ENCODE measurements around the gene GPBAR1.

GPBAR1 gene

DNA sequence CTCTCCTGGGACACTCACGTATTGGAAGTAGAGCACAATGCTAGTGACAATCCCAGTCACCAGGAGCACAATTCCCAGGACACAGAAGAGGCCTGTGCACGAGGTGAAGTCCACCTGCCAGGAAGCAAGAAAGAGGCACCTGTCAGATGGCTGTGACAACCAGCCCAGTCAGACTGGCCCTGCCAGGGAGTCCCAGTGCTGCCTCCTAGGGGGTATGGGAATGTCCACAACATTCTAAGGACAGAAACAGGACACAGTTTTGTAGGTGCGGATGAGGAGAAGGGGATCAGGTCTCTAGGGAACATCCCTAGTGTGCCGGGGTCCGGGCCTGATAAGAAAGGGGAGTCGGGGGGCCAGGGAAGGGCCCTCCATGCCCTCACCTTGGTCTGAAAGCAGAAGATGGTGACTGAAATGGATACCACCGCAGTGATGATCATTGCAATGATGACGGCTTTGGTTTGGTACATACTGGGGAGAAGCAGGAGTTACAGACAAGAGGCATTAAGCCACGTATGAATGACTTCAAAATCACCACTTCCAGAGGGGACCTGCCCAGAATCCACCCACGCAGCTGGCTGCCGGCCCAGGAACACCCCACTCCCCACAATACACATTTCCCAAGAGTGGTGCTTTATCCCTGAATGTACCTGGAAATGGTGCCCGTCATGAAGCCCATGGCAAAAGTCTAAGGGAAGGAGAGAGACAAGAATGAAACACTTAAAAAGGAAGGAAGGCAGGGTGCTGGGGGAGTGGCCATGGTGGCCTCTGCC is 16.4 kb downstream of the GPBAR1 start:
- Histone ChIP-seq H3K9me3 (ENCODE audit: control insufficient read depth in 2 of 2, low read length in 2 of 2) (no peaks in the 10 kb centered on the region), H3K36me3 (ENCODE audit: control insufficient read depth in 2 of 2, insufficient read depth in 2 of 2, low read length in 2 of 2) (peaks cover 68% of the 10 kb centered on the region in 2 donors), H3K27ac (ENCODE audit: low read length) (peak overlapping the region; percentile 24), H3K4me3 (ENCODE audit: low read length in 2 of 2) (no peak overlapping the region), H3K27me3 (ENCODE audit: control insufficient read depth in 1 of 2, insufficient read depth in 2 of 2, low read length in 2 of 2) (no peaks in the 10 kb centered on the region), H3K9ac (ENCODE audit: low read length in 2 of 2) (no peak overlapping the region), H3K4me1 (ENCODE audit: control insufficient read depth, insufficient read depth, low read length) (peaks cover 35% of the 10 kb centered on the region)

DNA sequence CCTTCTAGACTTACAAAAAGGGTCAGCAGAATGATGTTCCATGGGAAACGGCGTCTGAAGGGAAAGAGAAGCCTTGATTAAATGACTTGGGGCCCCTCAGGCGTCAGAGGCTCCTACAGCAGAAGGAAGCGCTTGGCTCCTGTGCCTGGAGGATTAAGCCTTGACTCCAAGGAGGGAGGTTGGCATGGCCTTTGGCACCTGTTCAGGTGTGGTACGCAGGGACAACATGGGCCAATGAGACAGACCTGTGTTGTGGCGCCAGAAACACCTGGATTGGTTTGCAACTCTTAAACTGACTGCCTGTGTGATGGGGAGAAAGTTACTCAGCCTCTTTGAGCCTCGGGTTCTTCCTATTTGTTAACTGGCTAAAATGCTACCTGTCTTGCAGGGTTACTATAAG is 17.1 kb downstream of the GPBAR1 start:
- no peak overlapping the region for H3K4me3 ChIP-seq (ENCODE audit: low read length in 2 of 2)
- no peak overlapping the region for H3K27ac ChIP-seq (ENCODE audit: low read length)
- H3K27me3 ChIP-seq (ENCODE audit: control insufficient read depth in 1 of 2, insufficient read depth in 2 of 2, low read length in 2 of 2) = no peaks in the 10 kb centered on the region
- no peaks in the 10 kb centered on the region for H3K9me3 ChIP-seq (ENCODE audit: control insufficient read depth in 2 of 2, low read length in 2 of 2)
- peaks cover 68% of the 10 kb centered on the region in 2 donors for H3K36me3 ChIP-seq (ENCODE audit: control insufficient read depth in 2 of 2, insufficient read depth in 2 of 2, low read length in 2 of 2)
- no peak overlapping the region for H3K9ac ChIP-seq (ENCODE audit: low read length in 2 of 2)
- peaks cover 35% of the 10 kb centered on the region for H3K4me1 ChIP-seq (ENCODE audit: control insufficient read depth, insufficient read depth, low read length)

DNA sequence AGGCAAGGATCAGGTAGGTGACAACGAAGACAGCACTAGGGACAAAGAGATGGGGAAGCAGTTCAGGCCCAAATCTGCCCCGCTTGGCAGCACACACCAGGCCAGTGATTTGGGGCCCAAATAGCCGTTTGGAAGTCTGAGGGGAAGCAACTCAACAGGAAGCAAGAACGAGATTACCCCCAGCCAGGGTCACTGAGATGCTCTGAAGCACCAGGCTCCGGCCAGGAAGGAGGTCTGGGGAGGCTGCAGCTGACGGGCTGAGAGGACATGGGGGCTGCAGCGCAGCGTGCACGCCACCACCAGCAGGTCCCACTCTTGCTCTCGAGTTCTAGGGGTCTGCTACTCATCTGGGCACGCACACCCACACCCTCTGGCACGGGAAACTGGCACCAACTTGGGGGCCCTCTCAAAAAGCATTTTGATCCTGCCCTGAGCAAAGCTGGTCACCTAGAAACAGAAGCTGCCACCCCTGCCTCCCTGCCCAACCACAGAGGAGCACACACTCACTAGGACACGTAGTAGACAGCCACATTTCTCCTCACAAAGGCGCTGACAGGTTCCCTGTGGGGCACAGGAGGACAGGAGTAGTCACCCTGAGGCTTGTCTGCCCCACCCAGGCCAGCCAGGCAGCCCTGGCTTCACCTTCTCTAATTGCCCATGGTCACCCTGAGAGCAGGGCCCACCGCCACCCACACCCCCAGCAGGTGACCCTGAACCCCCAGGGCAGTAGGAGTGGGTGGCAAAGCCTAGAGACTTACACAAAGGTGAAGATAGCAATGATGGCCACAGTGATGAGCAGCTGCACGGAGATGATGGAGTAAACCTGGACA is 17.9 kb downstream of the GPBAR1 start:
- peaks cover 41% of the 10 kb centered on the region for H3K4me1 ChIP-seq (ENCODE audit: control insufficient read depth, insufficient read depth, low read length)
- no peak overlapping the region for H3K9ac ChIP-seq (ENCODE audit: low read length in 2 of 2)
- H3K4me3 ChIP-seq (ENCODE audit: low read length in 2 of 2) = no peak overlapping the region
- H3K27ac ChIP-seq (ENCODE audit: low read length) = peak overlapping the region; percentile 6
- no peaks in the 10 kb centered on the region for H3K9me3 ChIP-seq (ENCODE audit: control insufficient read depth in 2 of 2, low read length in 2 of 2)
- H3K36me3 ChIP-seq (ENCODE audit: control insufficient read depth in 2 of 2, insufficient read depth in 2 of 2, low read length in 2 of 2) = peaks cover 66% of the 10 kb centered on the region in 2 donors
- H3K27me3 ChIP-seq (ENCODE audit: control insufficient read depth in 1 of 2, insufficient read depth in 2 of 2, low read length in 2 of 2) = no peaks in the 10 kb centered on the region

DNA sequence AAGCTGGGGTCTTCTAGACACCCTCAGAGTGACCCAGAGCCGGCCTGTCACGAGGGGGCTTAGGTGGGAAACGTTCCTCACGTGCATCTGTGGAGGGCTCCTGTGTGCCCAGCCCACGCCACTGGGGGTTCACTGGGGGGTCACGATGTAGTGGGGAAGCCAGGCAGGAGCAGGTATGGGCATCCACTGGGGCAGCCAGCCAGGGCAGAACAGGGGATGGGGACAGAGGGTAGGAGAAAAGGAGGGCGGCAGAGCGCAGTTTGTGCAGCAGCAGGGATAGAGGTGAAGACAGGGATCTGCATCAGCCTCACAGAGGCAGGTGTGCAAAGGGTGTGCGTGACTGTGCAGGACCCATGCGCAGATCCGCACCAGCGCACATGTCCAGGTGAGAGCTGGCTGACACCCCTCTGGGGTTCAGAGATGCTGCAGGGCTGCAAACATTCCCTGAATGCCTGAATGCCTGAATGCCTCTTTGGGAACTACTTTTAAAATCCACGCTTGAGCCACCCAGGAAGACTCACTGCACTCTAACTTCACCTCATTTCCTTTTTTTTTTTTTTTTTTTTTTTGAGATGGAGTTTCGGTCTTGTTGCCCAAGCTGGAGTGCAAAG is 19.6 kb downstream of the GPBAR1 start:
- H3K27ac ChIP-seq (ENCODE audit: low read length) = peak overlapping the region; percentile 46
- peaks cover 57% of the 10 kb centered on the region for H3K4me1 ChIP-seq (ENCODE audit: control insufficient read depth, insufficient read depth, low read length)

DNA sequence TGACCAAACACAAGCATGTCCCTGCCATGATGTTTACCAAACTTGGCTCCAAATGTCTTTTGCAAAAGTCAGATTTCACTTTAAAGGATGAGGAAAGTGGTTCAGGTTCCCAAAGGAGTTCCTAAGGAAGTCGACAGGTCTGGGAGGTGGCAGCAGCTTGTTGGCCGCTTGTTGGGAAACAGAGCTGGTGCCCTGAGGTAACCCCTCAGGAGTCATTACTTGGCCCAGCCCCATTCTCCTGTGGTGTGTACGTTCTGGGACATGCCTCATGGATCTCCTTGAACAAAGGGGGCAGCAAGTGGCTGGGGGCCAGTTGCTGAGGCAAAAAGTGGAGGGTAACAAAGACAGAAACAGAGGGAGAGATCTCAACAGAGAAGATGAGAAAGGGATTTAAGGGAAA is 20.6 kb downstream of the GPBAR1 start:
- Histone ChIP-seq H3K36me3 (ENCODE audit: control insufficient read depth in 2 of 2, insufficient read depth in 2 of 2, low read length in 2 of 2) (peaks cover 41% of the 10 kb centered on the region in 2 donors), H3K27ac (ENCODE audit: low read length) (peak overlapping the region; percentile 98), H3K4me3 (ENCODE audit: low read length in 2 of 2) (no peak overlapping the region), H3K9ac (ENCODE audit: low read length in 2 of 2) (peak overlapping the region; percentile 64 to 73), H3K4me1 (ENCODE audit: control insufficient read depth, insufficient read depth, low read length) (peaks cover 68% of the 10 kb centered on the region), H3K9me3 (ENCODE audit: control insufficient read depth in 2 of 2, low read length in 2 of 2) (no peaks in the 10 kb centered on the region), H3K27me3 (ENCODE audit: control insufficient read depth in 1 of 2, insufficient read depth in 2 of 2, low read length in 2 of 2) (no peaks in the 10 kb centered on the region)

More for the DNA sequence above, 19.6 kb downstream of the GPBAR1 start:
- no peak overlapping the region for H3K4me3 ChIP-seq (ENCODE audit: low read length in 2 of 2)
- H3K36me3 ChIP-seq (ENCODE audit: control insufficient read depth in 2 of 2, insufficient read depth in 2 of 2, low read length in 2 of 2) = peaks cover 51 to 52% of the 10 kb centered on the region in 2 donors
- H3K9ac ChIP-seq (ENCODE audit: low read length in 2 of 2) = no peak overlapping the region
- no peaks in the 10 kb centered on the region for H3K9me3 ChIP-seq (ENCODE audit: control insufficient read depth in 2 of 2, low read length in 2 of 2)
- no peaks in the 10 kb centered on the region for H3K27me3 ChIP-seq (ENCODE audit: control insufficient read depth in 1 of 2, insufficient read depth in 2 of 2, low read length in 2 of 2)

DNA sequence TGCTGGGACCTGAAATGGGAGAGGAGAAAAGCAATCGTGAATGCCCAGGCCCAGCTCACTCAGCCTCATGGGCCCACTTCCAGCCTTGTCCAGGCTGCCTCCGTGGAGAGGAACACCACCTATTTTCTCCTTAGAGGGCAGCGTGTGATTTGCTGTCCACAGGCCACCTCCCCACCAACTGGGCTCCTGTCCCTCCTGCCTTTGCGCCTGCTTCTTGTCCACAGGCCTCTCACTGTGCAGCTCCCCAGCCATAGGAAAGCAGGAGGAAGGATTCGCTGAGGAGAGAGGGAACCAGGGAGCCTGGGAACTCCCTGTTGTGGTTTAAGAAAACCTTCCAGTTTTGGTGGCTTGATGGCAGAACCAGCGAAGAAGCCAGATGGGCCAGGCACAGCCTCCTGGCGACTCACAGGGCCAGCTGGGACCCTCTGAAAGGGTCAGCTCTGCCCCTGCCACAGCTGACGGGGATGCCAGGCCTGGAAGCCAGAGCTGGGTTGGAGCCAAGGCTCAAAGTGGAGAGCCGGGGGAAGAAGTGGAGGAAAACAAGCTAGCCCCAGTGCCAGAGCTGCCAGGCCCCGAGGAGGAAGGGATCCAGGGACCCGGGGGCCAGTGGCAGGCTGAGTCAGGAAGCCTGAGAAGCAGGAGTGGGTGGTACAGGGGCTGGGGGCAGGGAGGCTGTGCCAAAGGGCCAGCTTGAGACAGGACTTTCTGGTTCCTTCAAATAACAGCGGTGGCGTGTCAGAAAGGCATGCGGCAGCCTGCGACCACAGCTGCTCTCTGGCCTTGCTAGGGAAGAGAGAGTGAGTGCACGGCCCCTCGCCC is 21.6 kb downstream of the GPBAR1 start:
- H3K4me1 ChIP-seq (ENCODE audit: control insufficient read depth, insufficient read depth, low read length) = peaks cover 76% of the 10 kb centered on the region
- no peaks in the 10 kb centered on the region for H3K9me3 ChIP-seq (ENCODE audit: control insufficient read depth in 2 of 2, low read length in 2 of 2)
- H3K36me3 ChIP-seq (ENCODE audit: control insufficient read depth in 2 of 2, insufficient read depth in 2 of 2, low read length in 2 of 2) = peaks cover 32% of the 10 kb centered on the region in 2 donors
- peak overlapping the region; percentile 98 for H3K27ac ChIP-seq (ENCODE audit: low read length)
- peak overlapping the region; percentile 33 to 49 for H3K4me3 ChIP-seq (ENCODE audit: low read length in 2 of 2)
- no peaks in the 10 kb centered on the region for H3K27me3 ChIP-seq (ENCODE audit: control insufficient read depth in 1 of 2, insufficient read depth in 2 of 2, low read length in 2 of 2)
- peak overlapping the region; percentile 64 to 73 for H3K9ac ChIP-seq (ENCODE audit: low read length in 2 of 2)

DNA sequence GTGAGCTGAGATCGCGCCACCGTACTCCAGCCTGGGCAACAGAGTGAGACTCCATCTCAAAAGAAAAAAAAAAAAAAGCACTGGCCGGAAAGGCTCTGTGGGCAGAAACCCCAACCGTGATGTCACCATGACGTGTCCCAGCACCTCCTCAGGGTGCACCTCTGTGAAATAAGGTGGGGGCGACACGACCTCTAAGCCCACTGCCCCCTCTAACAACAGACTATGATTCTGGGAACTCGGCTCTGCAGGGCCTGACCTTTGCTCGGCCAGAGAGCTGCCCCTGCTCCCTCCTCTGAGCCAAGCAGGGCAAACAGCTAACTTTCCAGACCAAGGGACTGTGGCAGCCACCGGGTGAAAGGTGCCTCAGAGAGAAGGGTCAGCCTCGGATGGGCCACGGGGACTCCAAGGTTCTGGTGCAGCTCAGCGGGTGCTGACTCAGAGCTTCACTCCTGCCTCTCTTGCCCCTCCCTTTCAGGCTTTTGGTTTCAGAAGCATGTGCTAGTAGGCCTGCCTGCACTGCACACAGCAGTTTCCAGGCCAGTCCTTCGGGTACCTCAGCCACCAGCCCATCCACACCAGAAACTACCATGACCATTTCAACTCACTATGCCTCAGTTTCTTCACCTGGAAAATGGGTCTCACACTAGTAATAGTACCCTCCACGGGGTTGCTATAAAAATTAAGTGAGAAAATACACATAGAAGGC is 23.4 kb downstream of the GPBAR1 start:
- no peaks in the 10 kb centered on the region for H3K9me3 ChIP-seq (ENCODE audit: control insufficient read depth in 2 of 2, low read length in 2 of 2)
- peaks cover 75% of the 10 kb centered on the region for H3K4me1 ChIP-seq (ENCODE audit: control insufficient read depth, insufficient read depth, low read length)

DNA sequence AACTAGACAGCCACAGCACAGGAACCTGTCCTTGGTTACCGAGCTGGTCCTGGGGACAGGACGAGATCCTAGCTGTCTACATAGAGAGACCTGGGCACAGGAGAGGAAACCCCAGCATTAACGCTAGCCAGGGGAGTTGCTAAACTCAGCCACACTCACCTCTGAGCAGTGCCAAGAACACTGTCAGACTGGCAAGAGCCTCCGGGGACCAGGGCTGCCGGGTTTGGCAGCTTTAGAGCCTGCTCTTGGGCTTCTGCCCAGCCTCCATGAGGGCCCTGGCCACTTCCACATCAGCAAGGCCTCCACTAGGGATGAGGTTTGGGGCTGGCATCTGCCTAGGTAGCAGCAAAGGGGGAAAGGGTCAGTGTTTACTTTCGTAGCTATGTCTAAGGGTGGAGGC is 24.8 kb downstream of the GPBAR1 start:
- Histone ChIP-seq H3K4me1 (ENCODE audit: control insufficient read depth, insufficient read depth, low read length) (peaks cover 83% of the 10 kb centered on the region), H3K4me3 (ENCODE audit: low read length in 2 of 2) (peak overlapping the region; percentile 50 to 77), H3K36me3 (ENCODE audit: control insufficient read depth in 2 of 2, insufficient read depth in 2 of 2, low read length in 2 of 2) (no peaks in the 10 kb centered on the region), H3K9ac (ENCODE audit: low read length in 2 of 2) (peak overlapping the region; percentile 64 to 80), H3K9me3 (ENCODE audit: control insufficient read depth in 2 of 2, low read length in 2 of 2) (no peaks in the 10 kb centered on the region), H3K27me3 (ENCODE audit: control insufficient read depth in 1 of 2, insufficient read depth in 2 of 2, low read length in 2 of 2) (no peaks in the 10 kb centered on the region), H3K27ac (ENCODE audit: low read length) (peak overlapping the region; percentile 98)

More for the DNA sequence above, 23.4 kb downstream of the GPBAR1 start:
- peak overlapping the region; percentile 55 to 80 for H3K9ac ChIP-seq (ENCODE audit: low read length in 2 of 2)
- H3K36me3 ChIP-seq (ENCODE audit: control insufficient read depth in 2 of 2, insufficient read depth in 2 of 2, low read length in 2 of 2) = peaks cover 13% of the 10 kb centered on the region in 2 donors
- peak overlapping the region; percentile 98 for H3K27ac ChIP-seq (ENCODE audit: low read length)
- no peaks in the 10 kb centered on the region for H3K27me3 ChIP-seq (ENCODE audit: control insufficient read depth in 1 of 2, insufficient read depth in 2 of 2, low read length in 2 of 2)
- H3K4me3 ChIP-seq (ENCODE audit: low read length in 2 of 2) = peak overlapping the region; percentile 26 to 61

DNA sequence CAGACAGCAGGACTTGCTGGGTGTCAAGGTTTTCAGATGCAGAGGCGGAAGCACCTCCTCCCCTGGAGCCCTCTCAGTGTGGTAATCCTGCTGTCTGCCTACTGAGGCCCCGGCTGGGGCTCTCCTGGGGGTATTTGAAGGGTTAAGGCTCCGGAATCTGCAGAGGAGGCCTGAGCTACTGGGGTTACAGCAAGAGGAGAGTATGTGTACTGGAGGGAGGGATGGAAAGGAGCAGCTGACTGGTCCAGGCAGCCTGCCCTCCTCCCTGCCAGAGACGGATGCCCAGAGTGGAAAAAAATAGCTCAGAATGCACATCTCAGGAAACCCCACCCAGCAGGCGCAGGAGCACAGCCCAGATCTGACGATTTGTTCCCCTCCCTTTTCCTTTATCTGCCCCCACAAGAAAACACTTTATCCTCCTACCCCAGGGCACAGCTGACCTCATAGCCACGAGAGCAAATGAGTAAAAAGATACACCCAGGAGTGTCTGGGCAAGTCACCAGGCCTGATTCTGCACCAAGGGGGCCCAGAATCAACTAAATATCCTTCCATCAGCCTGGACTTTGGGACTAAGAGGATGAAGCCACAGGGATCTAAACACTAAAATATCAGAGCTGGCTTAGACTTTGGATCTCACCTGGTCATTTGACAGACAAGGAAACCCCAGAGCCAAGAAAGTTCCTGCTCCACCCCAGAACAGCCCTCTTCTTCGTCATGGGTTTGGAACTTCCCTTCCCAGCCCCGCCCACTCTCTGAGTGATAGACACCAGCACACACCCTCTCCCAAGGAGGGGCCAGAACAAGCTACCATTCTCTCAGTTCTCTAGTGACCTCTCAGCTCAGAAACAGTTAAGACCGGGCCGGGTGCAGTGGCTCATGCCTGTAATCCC is 26.0 kb downstream of the GPBAR1 start:
- peak overlapping the region; percentile 80 to 96 for H3K9ac ChIP-seq (ENCODE audit: low read length in 2 of 2)
- H3K4me3 ChIP-seq (ENCODE audit: low read length in 2 of 2) = peak overlapping the region; percentile 50 to 77
- no peaks in the 10 kb centered on the region for H3K27me3 ChIP-seq (ENCODE audit: control insufficient read depth in 1 of 2, insufficient read depth in 2 of 2, low read length in 2 of 2)
- peak overlapping the region; percentile 98 for H3K27ac ChIP-seq (ENCODE audit: low read length)
- H3K9me3 ChIP-seq (ENCODE audit: control insufficient read depth in 2 of 2, low read length in 2 of 2) = no peaks in the 10 kb centered on the region
- H3K4me1 ChIP-seq (ENCODE audit: control insufficient read depth, insufficient read depth, low read length) = peaks cover 82% of the 10 kb centered on the region
- no peaks in the 10 kb centered on the region for H3K36me3 ChIP-seq (ENCODE audit: control insufficient read depth in 2 of 2, insufficient read depth in 2 of 2, low read length in 2 of 2)

Data from stomach smooth muscle (tissue), 2 donors.